NCI-H2029 (cell line): ENCODE data around the gene TAOK2.

Experiments
- DNase-seq: peaks from one replicate; lab custom pipeline; 2025; lab: John Stamatoyannopoulos, UW

TAOK2 gene

GRCh38 chr16:29963021-29963743 is 10.5 kb upstream of the TAOK2 start:
- DNase-seq = no peak

GRCh38 chr16:29968205-29968604 is 5.5 kb upstream of the TAOK2 start:
- DNase-seq = no peak

GRCh38 chr16:29971304-29971703 is 2.4 kb upstream of the TAOK2 start:
- DNase-seq = no peak

GRCh38 chr16:29972500-29972899 is 1.2 kb upstream of the TAOK2 start:
- DNase-seq = no peak

- DNase-seq = no peak
Observed at GRCh38 chr16:29972992-29973383, 680 bp upstream of the TAOK2 start.

- no peak for DNase-seq
Observed at GRCh38 chr16:29974291-29975133, 844 bp downstream of the TAOK2 start.

- no peak for DNase-seq
Observed at GRCh38 chr16:29975134-29975538, 1.5 kb downstream of the TAOK2 start.

- no peak for DNase-seq
Observed at GRCh38 chr16:29975811-29976511, 2.3 kb downstream of the TAOK2 start.

- DNase-seq = no peak
Observed at GRCh38 chr16:29977063-29977825, 3.6 kb downstream of the TAOK2 start.

GRCh38 chr16:29978081-29978480 is 4.4 kb downstream of the TAOK2 start:
- DNase-seq = no peak

- no peak for DNase-seq
Observed at GRCh38 chr16:29978564-29979270, 5.0 kb downstream of the TAOK2 start.

GRCh38 chr16:29982560-29983419 is 9.1 kb downstream of the TAOK2 start:
- DNase-seq = no peak

GRCh38 chr16:29983420-29984136 is 9.9 kb downstream of the TAOK2 start:
- DNase-seq = no peak

- DNase-seq = no peak
Observed at GRCh38 chr16:29984137-29984763, 10.6 kb downstream of the TAOK2 start.

GRCh38 chr16:29984764-29985147 is 11.1 kb downstream of the TAOK2 start:
- DNase-seq = no peak

- DNase-seq = no peak
Observed at GRCh38 chr16:29985271-29985811, 11.7 kb downstream of the TAOK2 start.

- DNase-seq = no peak
Observed at GRCh38 chr16:29986231-29986630, 12.6 kb downstream of the TAOK2 start.

- DNase-seq = no peak
Observed at GRCh38 chr16:29986931-29987330, 13.3 kb downstream of the TAOK2 start.
